ENCODE results near the gene MRPL9.

DNA sequence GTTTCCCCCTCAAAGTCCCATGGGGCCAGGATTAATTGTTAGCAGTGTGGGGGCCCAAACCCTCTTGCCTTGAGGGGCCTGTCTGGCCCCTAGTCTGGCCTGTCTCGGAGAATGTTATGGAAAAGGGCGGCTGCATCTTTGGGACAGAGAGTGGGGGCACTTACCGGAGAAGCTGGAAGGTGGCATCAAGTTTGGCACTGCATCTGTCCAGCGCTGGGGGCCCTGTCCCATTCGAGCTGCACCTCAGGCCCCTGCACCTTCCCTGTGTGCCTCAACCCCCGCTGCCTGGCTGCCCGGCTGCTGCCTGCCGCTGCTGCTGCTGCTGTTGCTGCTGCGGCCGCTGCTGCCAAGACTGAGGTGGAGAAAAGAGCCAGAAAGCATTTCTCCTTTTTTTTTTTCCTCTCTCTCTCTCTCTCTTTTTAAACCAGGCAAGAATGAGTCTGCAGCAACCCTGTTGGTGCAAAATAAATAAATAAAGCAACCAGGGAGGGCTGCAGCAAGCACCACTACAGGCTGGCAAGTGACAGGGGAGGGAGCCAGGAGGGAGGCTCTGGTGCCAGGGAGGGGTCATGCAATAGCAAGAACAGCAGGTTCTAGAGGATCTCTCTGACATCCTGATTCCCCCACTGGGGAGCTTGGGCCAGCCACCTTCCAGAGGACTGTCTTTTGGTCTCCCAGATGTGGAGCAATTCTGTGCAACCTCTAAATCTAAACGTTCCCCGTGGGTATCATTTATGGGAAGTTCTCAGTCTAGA is 41.9 kb upstream of the MRPL9 start, which contains the start of gene LINGO4:
- TF ChIP-seq, protein P1, sequence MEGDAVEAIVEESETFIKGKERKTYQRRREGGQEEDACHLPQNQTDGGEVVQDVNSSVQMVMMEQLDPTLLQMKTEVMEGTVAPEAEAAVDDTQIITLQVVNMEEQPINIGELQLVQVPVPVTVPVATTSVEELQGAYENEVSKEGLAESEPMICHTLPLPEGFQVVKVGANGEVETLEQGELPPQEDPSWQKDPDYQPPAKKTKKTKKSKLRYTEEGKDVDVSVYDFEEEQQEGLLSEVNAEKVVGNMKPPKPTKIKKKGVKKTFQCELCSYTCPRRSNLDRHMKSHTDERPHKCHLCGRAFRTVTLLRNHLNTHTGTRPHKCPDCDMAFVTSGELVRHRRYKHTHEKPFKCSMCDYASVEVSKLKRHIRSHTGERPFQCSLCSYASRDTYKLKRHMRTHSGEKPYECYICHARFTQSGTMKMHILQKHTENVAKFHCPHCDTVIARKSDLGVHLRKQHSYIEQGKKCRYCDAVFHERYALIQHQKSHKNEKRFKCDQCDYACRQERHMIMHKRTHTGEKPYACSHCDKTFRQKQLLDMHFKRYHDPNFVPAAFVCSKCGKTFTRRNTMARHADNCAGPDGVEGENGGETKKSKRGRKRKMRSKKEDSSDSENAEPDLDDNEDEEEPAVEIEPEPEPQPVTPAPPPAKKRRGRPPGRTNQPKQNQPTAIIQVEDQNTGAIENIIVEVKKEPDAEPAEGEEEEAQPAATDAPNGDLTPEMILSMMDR (IDR thresholded peaks at IDR 0.05 in 8 of 11, conservative IDR thresholded peaks at IDR 0.05 in 3 of 11), result no peak
- TF ChIP-seq POLR2A (IDR thresholded peaks at IDR 0.05), result no peak
